GM13976 (cell line): ENCODE results near the gene WDR76.

Source experiments
- DNase-seq: peaks from one replicate; pipeline ENCODE4 v3.0.0; 2012; ENCODE audit warnings: low spot score
- in situ Hi-C: fragments of 300-500 bp; cut with MboI; formaldehyde crosslinking; loops from one replicate; pipeline ENCODE4 v1.12.0; 2022; ENCODE audit warnings: low sequenced_read_pairs, mixed read lengths, inconsistent platforms; ENCODE audit not compliant: unreplicated experiment
- TF ChIP-seq, protein P1 (sequence below): IDR thresholded peaks from 2 replicates; pipeline ENCODE4 v1.5.1; 2012; ENCODE audit warnings: borderline replicate concordance, mild to moderate bottlenecking; ENCODE audit not compliant: insufficient read depth; ENCODE audit errors: extremely low read depth, missing control alignments, control extremely low read depth

WDR76 gene

DNA sequence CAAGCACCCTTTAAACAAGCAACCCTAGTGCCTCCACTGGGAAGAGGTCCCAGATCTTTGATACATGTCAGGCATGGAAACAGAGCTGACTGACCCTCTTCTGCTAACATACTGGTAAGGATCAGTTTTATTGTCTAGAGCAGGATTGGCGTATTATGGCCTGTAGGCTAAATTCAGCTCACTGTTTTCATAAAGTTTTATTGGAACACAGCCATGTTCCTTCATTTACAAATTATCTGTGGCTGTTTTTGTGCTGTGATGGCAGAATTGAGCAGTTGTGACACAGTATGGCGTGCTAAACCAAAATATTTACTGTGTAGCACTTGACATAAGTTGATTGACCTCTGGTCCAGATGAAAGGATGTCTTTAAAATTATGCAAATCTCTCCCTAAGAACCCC is 45.0 kb downstream of the WDR76 start:
- no peak for DNase-seq
- in situ Hi-C loops = no loop called here
- TF ChIP-seq, protein P1, sequence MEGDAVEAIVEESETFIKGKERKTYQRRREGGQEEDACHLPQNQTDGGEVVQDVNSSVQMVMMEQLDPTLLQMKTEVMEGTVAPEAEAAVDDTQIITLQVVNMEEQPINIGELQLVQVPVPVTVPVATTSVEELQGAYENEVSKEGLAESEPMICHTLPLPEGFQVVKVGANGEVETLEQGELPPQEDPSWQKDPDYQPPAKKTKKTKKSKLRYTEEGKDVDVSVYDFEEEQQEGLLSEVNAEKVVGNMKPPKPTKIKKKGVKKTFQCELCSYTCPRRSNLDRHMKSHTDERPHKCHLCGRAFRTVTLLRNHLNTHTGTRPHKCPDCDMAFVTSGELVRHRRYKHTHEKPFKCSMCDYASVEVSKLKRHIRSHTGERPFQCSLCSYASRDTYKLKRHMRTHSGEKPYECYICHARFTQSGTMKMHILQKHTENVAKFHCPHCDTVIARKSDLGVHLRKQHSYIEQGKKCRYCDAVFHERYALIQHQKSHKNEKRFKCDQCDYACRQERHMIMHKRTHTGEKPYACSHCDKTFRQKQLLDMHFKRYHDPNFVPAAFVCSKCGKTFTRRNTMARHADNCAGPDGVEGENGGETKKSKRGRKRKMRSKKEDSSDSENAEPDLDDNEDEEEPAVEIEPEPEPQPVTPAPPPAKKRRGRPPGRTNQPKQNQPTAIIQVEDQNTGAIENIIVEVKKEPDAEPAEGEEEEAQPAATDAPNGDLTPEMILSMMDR = no peak

- TF ChIP-seq, protein P1 = peak; percentile 50
- peak; percentile 41 for DNase-seq
- in situ Hi-C loops = no loop called here
These were observed 45.7 kb downstream of the WDR76 start for GRCh38 chr15:43872416-43873020.

- DNase-seq = no peak
- in situ Hi-C loops = no loop called here
- TF ChIP-seq, protein P1 = no peak
These were observed 46.8 kb downstream of the WDR76 start for GRCh38 chr15:43873651-43874050.

- no peak for DNase-seq
- TF ChIP-seq, protein P1 = no peak
- in situ Hi-C loops = no loop called here
These were observed 50.1 kb downstream of the WDR76 start for GRCh38 chr15:43876872-43877271.

DNA sequence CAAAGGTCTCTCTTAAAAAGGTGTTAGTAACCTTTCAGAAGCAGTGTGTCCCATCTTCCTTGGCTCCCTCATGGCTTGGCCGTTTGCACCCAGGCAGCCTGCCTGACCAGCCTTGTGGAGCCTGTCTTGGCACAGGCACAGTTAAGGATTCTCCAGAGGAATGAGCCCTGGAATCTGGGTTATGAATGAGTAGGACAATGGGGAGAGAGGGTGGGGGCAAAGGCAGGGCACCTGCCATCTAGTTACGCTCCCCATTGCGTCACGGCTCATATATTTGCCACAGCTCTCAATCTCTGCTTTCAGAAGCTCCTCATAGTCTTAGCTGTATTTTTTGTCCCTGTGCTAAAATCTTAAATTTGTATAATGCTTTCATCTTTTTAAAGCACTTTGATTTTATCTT is 50.6 kb downstream of the WDR76 start:
- DNase-seq = no peak
- TF ChIP-seq, protein P1 = no peak
- in situ Hi-C loops = no loop called here

- DNase-seq = no peak
- in situ Hi-C loops = no loop called here
- TF ChIP-seq, protein P1 = no peak
These were observed 51.6 kb downstream of the WDR76 start for GRCh38 chr15:43878446-43878845.
